Raji (cell line): ENCODE measurements around the gene GFRAL.

Source experiments
- POLR2A ChIP-seq: IDR thresholded peaks from 2 replicates; pipeline ENCODE4 v1.6.1; 2011; ENCODE audit warnings: low read depth, low read length, control low read depth; ENCODE audit not compliant: insufficient read depth

Gene GFRAL, protein sequence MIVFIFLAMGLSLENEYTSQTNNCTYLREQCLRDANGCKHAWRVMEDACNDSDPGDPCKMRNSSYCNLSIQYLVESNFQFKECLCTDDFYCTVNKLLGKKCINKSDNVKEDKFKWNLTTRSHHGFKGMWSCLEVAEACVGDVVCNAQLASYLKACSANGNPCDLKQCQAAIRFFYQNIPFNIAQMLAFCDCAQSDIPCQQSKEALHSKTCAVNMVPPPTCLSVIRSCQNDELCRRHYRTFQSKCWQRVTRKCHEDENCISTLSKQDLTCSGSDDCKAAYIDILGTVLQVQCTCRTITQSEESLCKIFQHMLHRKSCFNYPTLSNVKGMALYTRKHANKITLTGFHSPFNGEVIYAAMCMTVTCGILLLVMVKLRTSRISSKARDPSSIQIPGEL

DNA sequence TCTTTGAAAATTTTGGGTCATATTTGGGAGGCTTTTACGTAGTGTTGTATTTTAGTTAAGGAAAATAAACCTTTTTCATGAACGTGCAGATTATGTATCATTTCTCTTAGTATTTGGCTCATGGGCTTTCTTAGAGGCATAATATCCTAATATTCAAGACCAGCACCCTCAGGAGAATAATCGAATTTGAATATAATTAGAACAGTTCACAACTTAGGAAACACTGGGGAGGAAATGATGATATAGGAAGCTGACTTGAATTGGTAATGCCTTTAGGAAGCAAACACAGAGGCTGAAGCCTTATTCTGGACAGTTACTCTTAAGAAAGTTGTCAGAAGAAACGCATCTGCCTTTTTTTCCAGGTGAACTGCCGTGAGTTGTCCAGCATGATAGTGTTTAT is at the start of gene GFRAL:
Gene GFRAL, plus strand, starts transcription at position 301 of the 400 bp plus-strand sequence. Its CDS starts 86 bp downstream, at position 387.
- no peak for TF ChIP-seq POLR2A

DNA sequence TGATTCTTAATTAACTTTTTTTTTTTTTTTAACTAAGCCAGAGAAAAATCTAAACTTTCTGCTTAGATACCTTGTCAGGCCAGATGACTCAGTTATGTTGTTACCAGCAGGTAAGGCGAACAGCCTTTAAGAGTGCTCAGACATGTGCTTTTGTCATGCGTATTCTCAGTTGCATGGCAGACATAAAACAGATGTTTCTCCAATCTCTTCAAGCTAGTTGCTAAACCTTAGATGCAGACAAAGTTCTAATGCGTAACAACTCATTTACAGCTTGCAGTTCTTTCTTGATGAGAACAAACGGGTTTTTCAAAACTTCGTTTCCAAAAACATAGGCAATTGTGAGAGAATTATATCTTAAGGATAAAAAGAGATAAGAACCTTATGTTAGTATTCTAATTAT is 49.6 kb upstream of the GFRAL start:
- TF ChIP-seq POLR2A, result no peak

DNA sequence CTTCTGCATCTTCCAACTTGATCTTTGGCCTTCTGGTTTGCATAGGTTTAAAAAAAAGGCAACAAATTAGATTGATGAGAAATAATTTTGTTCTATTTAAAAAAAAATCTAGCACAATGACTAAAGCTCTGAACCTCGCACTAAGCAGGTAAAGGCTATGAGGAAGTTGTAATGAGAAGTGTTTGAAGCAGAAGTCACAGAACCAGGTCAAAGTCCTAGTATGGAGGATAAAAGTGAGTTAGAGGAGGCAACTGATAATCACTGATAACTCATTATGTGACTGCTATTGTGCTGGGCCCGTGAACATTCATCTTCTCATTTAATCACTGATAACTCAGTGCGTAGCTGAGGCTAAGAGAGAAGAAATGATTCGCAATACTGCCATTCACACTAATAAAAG is 46.1 kb upstream of the GFRAL start:
- TF ChIP-seq POLR2A, result no peak

DNA sequence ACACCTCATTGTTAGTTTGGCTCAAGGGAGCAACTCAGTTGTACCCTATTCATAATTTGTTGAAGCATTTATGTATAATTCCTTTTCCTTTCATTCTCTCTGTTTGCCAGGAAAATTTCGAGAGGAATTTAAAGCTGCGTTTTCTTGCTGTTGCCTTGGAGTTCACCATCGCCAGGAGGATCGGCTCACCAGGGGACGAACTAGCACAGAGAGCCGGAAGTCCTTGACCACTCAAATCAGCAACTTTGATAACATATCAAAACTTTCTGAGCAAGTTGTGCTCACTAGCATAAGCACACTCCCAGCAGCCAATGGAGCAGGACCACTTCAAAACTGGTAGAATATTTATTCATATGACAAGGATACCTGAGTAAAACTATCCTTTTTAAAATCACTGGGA is 45.2 kb upstream of the GFRAL start:
- TF ChIP-seq POLR2A, result no peak

DNA sequence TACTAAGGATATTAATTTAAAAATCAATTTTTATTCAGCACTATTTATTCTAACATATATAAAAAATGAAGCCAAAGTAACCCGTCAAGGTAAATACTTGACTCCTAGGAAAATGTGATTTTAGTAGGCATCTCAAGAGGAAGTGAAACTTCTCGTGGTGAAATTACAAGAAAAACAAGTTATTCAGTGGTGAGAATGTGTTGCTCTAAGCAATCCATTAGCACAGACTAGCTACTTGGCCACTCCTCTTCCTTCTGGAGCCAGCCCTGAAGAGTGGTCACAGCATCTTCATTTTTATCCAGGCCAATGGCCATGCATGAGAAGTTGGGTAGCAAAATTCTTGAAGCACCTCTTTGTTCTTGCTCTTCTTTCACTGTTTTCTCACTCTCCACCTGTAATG is 40.4 kb upstream of the GFRAL start:
- no peak for TF ChIP-seq POLR2A

DNA sequence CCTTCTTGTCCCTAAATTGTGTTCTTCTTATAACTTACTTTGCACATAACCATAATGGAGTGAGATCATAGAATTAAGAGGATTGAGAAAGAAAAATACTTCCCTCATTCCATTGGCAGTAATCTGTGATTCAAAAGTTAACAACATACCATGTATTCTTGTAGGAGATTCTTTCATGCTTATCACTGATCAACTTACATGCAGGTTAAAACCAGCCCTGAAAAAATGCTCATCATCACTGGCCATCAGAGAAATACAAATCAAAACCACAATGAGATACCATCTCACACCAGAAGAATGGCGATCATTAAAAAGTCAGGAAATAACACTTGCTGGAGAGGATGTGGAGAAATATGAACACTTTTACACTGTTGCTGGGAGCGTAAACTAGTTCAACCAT is 36.5 kb upstream of the GFRAL start:
- no peak for TF ChIP-seq POLR2A

DNA sequence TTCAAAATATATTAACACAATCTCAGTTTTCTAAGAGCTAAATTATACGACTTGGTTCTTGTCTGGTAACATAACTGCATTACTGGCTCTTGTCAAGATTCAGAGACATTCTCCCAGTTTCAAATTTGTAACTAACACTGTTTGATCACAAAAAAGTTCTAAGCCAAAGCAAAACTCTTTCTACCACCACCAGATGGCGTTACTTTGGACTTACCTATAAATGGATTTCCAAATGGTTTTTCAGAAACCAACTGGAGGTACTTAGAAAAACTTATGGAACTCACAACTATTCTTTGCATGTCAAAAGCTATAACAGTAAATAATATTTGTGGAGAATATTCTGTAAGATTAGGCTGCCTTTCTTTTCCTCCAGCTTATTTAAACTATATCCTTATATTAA is 34.2 kb upstream of the GFRAL start:
- TF ChIP-seq POLR2A, result no peak

DNA sequence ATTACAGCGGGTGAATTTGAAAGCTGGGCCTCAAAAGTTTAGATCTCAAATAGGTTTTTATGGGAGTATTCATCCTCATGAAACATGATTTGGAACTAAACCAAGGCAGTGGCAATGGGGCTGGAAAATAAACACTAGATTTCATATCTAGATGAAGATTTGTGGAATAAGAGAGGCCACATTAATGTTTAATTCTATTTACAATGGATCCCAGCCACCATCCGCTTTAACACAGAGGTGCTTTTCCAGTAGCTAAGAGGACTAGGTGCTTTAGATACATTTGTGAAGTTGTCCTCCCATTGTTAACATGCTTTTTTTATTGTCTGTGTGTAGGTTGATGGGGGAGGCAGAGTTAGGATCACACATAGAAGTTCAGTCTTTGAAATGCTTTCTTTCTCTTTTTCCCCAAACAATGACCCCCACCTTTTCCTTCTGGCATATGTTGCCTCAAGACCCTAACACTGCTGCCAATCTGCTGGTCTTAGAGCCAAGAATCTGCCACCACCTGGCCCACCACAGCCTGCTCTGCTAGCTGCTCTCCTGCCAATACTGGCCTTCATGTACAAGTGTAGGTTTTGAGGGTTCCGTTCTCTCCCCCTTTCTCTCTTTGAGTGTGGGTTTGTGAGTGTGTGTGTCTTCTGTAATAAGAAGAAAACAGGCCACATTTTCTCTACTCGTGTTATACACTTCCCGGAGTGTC is 27.8 kb upstream of the GFRAL start:
- no peak for TF ChIP-seq POLR2A

DNA sequence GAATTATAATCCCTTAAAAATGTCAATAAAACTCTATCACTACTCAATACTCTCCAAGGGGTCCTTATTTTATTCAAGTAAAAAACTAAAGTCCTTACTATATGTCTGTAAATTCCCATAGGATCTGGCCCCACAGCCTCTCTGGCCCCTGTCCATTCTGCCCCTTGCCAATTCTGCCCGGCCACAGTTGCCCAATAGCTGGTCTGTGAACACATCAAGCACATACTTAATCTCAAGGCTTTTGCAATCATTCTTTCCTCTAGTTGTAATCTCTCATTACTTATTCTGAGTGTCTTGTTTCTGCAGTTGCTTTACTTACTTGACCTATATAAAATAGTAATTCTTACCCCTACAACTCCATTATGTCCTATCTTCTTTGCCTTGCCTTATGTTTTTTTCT is 22.5 kb upstream of the GFRAL start:
- TF ChIP-seq POLR2A, result no peak

DNA sequence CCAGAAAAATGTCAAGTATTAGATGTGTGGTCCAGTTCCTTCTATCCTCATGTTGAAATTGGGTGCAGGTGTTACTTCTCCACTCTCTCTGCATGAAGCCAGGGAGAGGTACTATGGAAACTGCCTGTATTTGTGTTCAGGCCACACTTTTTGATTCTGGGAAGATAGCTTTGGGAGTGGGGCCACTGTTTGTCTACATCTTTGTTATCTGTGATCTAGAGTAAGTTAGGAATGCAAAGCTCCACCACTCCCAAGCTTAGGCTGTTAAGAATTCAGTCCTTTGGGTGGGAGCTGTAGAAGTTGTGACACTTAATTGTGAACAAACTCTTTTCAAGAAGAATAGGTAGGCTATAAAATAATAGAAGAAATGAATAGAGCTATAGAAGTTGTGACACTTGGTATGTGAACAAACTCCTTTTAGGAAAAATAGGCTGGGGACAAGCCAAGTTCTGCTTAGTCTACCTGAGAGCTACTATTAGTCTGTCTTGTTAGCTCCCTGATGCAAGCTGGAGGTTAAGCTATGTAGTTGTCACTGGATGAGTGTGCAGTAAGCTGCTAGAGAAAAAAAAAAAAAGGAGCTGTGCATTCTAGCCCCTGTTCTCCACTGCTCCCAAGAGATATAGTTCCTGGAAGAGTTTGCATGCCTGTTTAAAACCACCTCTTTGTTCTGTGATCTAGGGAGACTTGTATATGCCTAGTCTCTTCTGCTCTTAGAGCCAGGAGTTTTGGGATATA is 7.1 kb upstream of the GFRAL start:
- TF ChIP-seq POLR2A, result no peak

DNA sequence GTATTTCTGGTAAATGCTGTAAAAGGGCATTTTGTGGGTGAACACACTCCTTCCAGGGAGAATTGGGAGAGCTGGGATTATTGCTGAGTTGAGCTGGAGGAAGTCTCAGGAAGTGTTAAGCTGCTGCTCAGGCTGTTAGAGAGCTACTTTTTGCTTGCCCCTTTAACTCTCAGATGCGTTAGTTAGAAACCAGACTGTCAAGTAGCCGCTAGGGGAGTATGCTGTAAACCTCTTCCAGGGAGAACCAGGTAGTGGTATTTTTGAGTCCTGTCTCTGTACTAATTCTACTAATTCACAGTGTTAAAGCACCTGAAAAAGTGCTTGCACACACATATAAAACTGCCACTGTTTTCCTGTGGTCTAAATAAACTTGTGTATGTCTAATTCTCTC is 6.6 kb upstream of the GFRAL start:
- TF ChIP-seq POLR2A, result no peak

DNA sequence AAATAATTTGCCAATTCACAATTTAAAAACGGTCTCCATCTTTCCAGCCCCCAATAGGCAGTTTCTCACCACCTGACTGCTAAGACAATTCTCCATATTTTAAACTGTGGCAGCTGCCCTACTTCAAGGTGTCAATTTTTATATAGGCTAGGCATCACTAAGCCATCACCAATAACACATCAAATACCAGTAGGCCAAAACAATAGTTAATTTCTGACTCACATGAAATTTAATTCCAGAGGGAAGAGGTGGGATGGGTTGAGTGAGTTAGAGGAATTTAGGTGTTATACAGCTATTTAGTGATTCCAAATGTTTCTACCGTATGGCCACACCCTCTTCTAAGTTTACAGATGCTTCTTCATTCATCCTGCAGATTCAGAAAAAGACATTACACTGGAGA is 49.9 kb downstream of the GFRAL start:
- TF ChIP-seq POLR2A, result no peak

DNA sequence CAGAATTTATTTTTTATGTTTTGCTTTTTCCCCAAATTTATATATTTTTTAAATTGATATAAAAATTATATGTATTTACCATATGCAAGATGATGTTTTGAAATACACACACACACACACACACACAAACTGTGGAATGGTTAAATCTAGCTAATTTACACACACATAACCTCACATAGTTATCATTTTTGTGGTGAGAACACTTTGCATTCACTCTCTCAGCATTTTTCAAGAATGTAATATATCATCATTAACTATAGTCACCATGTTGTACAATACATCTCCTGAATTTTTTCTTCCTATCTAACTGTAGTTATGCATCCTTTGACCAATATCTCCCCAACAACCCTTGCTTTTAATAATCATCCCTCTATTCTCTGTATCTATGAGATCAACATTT is 52.2 kb downstream of the GFRAL start:
- TF ChIP-seq POLR2A, result no peak

DNA sequence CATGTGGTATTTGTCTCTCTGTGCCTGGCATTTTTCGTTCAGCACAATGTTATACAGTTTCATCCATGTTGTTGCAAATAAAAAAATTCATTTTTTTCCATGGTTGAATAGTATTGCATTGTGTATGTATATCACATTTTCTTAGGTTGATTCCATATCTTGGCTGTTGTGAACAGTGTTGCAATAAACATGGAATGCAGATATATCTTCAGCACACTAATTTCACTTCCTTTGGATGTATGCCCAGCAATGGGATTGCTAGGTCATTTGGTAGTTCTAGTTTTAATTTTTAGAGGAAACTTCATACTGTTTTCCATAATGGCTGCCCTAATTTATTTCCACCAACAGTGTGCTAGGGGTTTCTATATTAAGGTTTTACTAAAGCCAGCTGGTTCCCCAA is 52.6 kb downstream of the GFRAL start:
- TF ChIP-seq POLR2A, result no peak

DNA sequence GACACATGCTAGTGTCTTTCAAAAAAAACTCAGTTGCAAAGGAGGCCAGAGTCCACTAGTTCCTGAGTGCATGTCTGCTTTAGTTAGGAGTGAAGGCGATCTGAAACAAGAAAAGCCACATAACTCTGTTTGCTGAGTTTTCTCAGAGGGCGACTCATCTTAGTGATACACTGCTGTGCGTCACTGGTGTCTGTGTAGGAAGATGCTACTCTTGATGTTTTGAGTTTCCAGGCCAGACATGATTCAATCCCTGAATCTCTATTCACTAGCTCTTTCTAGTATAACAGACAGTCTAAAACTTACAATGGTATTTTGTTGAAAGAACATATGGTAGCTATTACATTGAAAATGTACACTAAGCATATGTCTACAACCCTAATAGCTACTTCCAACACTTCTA is 60.9 kb downstream of the GFRAL start:
- TF ChIP-seq POLR2A, result no peak

DNA sequence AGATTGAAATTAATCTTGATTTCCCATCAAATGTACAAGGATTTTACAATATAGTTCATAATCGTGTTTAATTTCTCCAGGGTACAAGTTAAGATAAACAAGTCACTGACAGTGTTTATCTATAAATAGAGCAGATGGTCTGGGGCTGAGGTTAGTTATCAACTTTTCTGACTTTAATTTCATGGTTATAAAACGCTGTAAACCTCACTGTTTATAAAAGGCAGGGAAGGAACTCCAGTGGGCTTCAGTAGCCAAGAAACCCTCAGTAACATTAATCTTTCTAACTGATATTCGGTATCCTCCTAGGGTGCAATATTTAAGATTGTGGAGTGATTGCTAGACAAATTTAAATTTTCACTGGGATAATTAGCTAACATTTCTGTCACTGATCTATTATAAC is 68.6 kb downstream of the GFRAL start:
- no peak for TF ChIP-seq POLR2A
